Measurements from ENCODE around the gene ACVR2A. TPM values are rescaled to one million over a fixed set of nuclear protein-coding genes. Genes with fewer than 3 reads are reported as not detected.
A peak's percentile ranks its signal among the peaks of the same experiment; 100 is the strongest.

ACVR2A gene
- total RNA-seq, 1 donor from 2014 or later, result 11.1 TPM

DNA sequence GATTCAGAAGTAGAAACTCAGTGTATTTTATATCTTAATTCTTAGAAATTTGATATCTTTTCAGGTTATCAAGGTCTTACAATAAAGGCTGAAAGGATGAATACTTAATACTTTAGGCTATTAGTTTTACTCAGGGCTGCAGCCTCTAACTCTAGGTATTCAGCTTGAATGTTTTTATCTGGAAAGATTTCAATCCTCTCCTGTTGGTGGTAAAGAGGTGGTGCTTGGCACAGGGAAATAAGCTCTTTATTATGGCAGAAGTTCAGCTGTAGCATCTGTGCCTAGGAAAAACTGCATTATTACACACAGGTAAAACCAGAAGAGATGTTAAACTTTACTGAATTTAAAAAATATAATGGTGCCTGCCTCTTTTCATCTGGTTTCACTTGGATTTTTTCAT, 11.1 kb downstream of the ACVR2A start:
- H3K4me3 ChIP-seq, result no peak overlapping the region
- H3K27ac ChIP-seq (replicated peaks), result no peak overlapping the region
- H3K9me3 ChIP-seq (replicated peaks), result no peaks in the 10 kb centered on the region
- H3K27me3 ChIP-seq (ENCODE audit: low read depth), result no peaks in the 10 kb centered on the region
- H3K36me3 ChIP-seq, result no peaks in the 10 kb centered on the region
- intact Hi-C loops (cut with micrococcal nuclease), result no loop called here
- H3K4me1 ChIP-seq, result peaks cover 68% of the 10 kb centered on the region
- no peak for DNase-seq
- TF ChIP-seq, protein P1, sequence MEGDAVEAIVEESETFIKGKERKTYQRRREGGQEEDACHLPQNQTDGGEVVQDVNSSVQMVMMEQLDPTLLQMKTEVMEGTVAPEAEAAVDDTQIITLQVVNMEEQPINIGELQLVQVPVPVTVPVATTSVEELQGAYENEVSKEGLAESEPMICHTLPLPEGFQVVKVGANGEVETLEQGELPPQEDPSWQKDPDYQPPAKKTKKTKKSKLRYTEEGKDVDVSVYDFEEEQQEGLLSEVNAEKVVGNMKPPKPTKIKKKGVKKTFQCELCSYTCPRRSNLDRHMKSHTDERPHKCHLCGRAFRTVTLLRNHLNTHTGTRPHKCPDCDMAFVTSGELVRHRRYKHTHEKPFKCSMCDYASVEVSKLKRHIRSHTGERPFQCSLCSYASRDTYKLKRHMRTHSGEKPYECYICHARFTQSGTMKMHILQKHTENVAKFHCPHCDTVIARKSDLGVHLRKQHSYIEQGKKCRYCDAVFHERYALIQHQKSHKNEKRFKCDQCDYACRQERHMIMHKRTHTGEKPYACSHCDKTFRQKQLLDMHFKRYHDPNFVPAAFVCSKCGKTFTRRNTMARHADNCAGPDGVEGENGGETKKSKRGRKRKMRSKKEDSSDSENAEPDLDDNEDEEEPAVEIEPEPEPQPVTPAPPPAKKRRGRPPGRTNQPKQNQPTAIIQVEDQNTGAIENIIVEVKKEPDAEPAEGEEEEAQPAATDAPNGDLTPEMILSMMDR (IDR thresholded peaks at IDR 0.05; ENCODE audit: borderline replicate concordance), result peak; percentile 16

DNA sequence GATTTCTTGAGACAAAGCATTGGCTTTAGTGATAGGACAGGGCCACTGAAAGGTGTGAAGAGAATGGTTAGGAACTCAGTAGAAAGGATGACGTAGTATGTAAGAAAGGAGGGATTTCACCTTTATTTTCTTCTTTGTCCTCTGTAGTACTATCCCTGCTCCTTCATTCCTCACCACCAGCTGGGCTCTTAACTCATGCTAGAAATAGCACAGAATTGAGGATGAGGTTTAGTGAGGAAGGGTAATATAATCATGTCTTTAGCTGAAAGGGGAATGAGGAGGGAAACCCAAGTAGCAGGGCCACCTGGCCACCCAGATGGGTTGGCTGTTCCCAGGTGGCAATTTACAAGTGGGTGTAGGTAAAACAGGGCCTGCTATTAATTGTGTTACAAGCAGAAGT, 15.2 kb downstream of the ACVR2A start:
- intact Hi-C loops (cut with micrococcal nuclease), result no loop called here
- Histone ChIP-seq H3K27me3 (ENCODE audit: low read depth) (no peaks in the 10 kb centered on the region), H3K4me3 (no peak overlapping the region), H3K9me3 (replicated peaks) (no peaks in the 10 kb centered on the region), H3K27ac (replicated peaks) (no peak overlapping the region), H3K4me1 (peaks cover 74% of the 10 kb centered on the region), H3K36me3 (no peaks in the 10 kb centered on the region)
- TF ChIP-seq, protein P1 (IDR thresholded peaks at IDR 0.05; ENCODE audit: borderline replicate concordance), result no peak
- no peak for DNase-seq

DNA sequence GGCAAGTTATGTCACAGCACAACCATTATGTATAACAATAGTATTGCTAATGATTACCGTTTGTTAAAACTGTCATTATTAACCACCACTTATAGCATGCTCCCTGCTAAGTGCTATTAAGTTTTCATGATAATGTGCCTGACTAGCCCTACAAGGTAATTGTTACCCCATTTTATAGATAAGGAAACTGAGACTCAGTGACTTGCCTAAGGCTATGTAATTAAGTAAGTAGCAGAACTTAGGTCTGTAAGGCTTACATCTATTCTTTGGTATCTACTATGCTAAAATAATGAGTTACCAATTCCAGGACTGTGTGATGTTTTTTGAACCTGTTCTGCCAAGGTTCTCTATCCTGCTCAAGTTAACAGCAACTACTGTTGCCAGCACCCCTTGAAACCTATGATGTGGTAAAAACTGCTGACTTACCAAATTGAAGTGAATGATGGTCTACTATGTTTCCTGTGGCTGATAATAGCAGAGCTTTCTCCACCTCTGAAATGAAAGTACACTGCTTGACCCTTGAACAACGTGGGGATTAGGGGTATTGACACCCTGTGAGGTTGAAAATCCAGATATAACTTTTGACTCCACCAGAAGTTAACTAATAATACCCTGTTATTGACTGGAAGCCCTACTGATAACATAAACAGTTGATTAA, 18.2 kb downstream of the ACVR2A start:
- H3K4me1 ChIP-seq, result peaks cover 52% of the 10 kb centered on the region
- intact Hi-C loops (cut with micrococcal nuclease), result no loop called here
- H3K9me3 ChIP-seq (replicated peaks), result no peaks in the 10 kb centered on the region
- no peaks in the 10 kb centered on the region for H3K36me3 ChIP-seq
- TF ChIP-seq, protein P1 (IDR thresholded peaks at IDR 0.05; ENCODE audit: borderline replicate concordance), result no peak
- DNase-seq, result no peak
- no peaks in the 10 kb centered on the region for H3K27me3 ChIP-seq (ENCODE audit: low read depth)
- no peak overlapping the region for H3K4me3 ChIP-seq
- H3K27ac ChIP-seq (replicated peaks), result no peak overlapping the region

DNA sequence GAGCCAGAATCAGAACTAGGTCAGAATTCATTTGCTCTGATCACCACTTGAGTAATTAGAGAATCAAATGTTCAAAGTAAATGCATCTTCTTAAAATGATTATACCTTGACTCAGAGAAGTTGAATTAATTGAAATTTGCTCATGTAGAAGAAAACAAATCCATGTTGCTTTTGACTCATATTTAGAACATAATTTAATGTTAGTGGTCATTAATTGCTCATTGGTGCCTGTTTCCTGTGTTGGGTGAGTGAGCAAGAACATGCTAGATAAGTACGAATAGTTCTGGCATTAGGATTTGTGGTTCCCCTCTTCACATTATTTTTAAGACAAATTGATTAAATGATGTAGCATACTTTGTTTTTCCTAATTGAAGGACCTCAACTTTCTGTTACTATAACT, 19.0 kb downstream of the ACVR2A start:
- no peaks in the 10 kb centered on the region for H3K27me3 ChIP-seq (ENCODE audit: low read depth)
- DNase-seq, result no peak
- H3K9me3 ChIP-seq (replicated peaks), result no peaks in the 10 kb centered on the region
- no peak overlapping the region for H3K27ac ChIP-seq (replicated peaks)
- H3K4me3 ChIP-seq, result no peak overlapping the region
- H3K36me3 ChIP-seq, result no peaks in the 10 kb centered on the region
- TF ChIP-seq, protein P1 (IDR thresholded peaks at IDR 0.05; ENCODE audit: borderline replicate concordance), result no peak
- intact Hi-C loops (cut with micrococcal nuclease), result no loop called here
- peaks cover 52% of the 10 kb centered on the region for H3K4me1 ChIP-seq

DNA sequence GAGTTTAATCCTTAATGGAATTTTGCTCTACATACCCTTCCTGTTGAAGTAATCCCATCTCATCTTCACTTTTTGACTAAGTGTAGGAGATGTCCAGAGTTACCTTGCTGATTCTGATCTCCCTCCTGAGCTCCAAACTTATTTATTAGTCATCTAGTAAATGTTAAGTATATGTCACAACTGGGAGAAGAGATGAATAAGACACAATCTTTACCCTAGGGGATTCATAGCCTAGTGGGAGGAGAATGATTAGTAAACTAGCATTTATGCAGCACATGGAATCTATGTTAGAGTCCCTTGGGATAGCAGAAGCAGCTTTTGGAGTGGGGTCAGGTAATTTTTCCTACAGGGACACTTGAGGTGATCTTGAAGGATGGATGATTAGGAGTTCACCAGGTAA, 20.7 kb downstream of the ACVR2A start:
- no peaks in the 10 kb centered on the region for H3K36me3 ChIP-seq
- H3K9me3 ChIP-seq (replicated peaks), result no peaks in the 10 kb centered on the region
- TF ChIP-seq, protein P1 (IDR thresholded peaks at IDR 0.05; ENCODE audit: borderline replicate concordance), result no peak
- DNase-seq, result no peak
- H3K4me1 ChIP-seq, result peaks cover 40% of the 10 kb centered on the region
- no peaks in the 10 kb centered on the region for H3K27me3 ChIP-seq (ENCODE audit: low read depth)
- intact Hi-C loops (cut with micrococcal nuclease), result no loop called here
- H3K27ac ChIP-seq (replicated peaks), result no peak overlapping the region
- no peak overlapping the region for H3K4me3 ChIP-seq

Data from left ventricle myocardium inferior (tissue), 1 donor.